Colonic mucosa (tissue), 4 donors: ENCODE results near the gene CDH16. TPM values are rescaled to one million over a fixed set of nuclear protein-coding genes. Genes with fewer than 3 reads are reported as not detected.
"Not testable (repeated sequence)": the region's sequence is repeated elsewhere in the genome, so short reads cannot be mapped to it uniquely, and the experiment has no call there.

Source experiments
- DNase-seq: peaks from one replicate; pipeline ENCODE4 v3.0.0-alpha.2; 2020
- H3K27ac ChIP-seq: fragments of 200-600 bp; one replicate; pipeline ENCODE4 v1.8.0; 2021
- H3K27me3 ChIP-seq: fragments of 200-600 bp; one replicate; pipeline ENCODE4 v1.8.0; 2021
- H3K36me3 ChIP-seq: fragments of 200-600 bp; one replicate; pipeline ENCODE4 v1.8.0; 2021
- H3K4me1 ChIP-seq: fragments of 200-600 bp; one replicate; pipeline ENCODE4 v1.8.0; 2021; ENCODE audit warnings: mild to moderate bottlenecking
- H3K4me3 ChIP-seq: fragments of 200-600 bp; one replicate; pipeline ENCODE4 v1.8.0; 2021
- H3K9ac ChIP-seq, 2 donors: one replicate each; pipeline ENCODE4 v1.7.0; 2013; ENCODE audit warnings: control low read depth in 2 of 2, low read depth in 2 of 2, low read length in 2 of 2
- H3K9me3 ChIP-seq: fragments of 200-600 bp; one replicate; pipeline ENCODE4 v1.8.0; 2021
- CTCF ChIP-seq: fragments of 200-600 bp; IDR thresholded peaks from one replicate; pipeline ENCODE4 v1.8.0; 2022; ENCODE audit warnings: antibody characterized with exemption, mild to moderate bottlenecking
- intact Hi-C: fragments of 100-400 bp; cut with DNase I; formaldehyde crosslinking; loops from one replicate; pipeline ENCODE4 v1.14.1; 2022
- total RNA-seq, 2 donors: library from RNA; stranded (reverse); fragmentation: NEBNext Ultra II Directional in 1 of 2; extraction: Animal tissue kit (Norgen Biotek cat#: 25700) in 1 of 2; gene quantifications; one replicate each; pipeline ENCODE4 v1.2.1, GENCODE V29; 2021
- donor health status: healthy.
- donor health status: DM: no; HTN: no; CAD: no.
- donor health status: DM: no; HTN: no; CAD: no.

CDH16 gene
- total RNA-seq, 2 donors from 2014 or later, result 0.72 to 1.8 TPM

GRCh38 chr16:66871840-66872239 is 46.8 kb downstream of the CDH16 start:
- intact Hi-C loops, result no loop called here
- Histone ChIP-seq H3K27me3 (no peaks in the 10 kb centered on the region), H3K4me3 (no peak overlapping the region), H3K9ac (no peak overlapping the region), H3K27ac (peak overlapping the region; percentile 81), H3K4me1 (peaks cover 5% of the 10 kb centered on the region), H3K9me3 (no peaks in the 10 kb centered on the region), H3K36me3 (no peaks in the 10 kb centered on the region)
- peak; percentile 88 for DNase-seq
- TF ChIP-seq CTCF, result no peak

- H3K4me1 ChIP-seq, H3K4me3 ChIP-seq, H3K36me3 ChIP-seq, intact Hi-C loops, H3K9ac ChIP-seq, H3K27me3 ChIP-seq, H3K9me3 ChIP-seq: not testable (repeated sequence)
- peak overlapping the region; percentile 81 for H3K27ac ChIP-seq
- peak; percentile 45 for DNase-seq
These were observed 47.3 kb downstream of the CDH16 start for GRCh38 chr16:66871363-66871762.

GRCh38 chr16:66869424-66869823 is 49.3 kb downstream of the CDH16 start:
- no peaks in the 10 kb centered on the region for H3K36me3 ChIP-seq
- H3K9ac ChIP-seq, result no peak overlapping the region
- no peak overlapping the region for H3K27ac ChIP-seq
- TF ChIP-seq CTCF, result no peak
- H3K4me3 ChIP-seq, result no peak overlapping the region
- peaks cover 5% of the 10 kb centered on the region for H3K4me1 ChIP-seq
- H3K27me3 ChIP-seq, result no peaks in the 10 kb centered on the region
- DNase-seq, result no peak
- intact Hi-C loops, result loop anchor here (2.0 to 5.0 kb wide), 3 partner anchors 37 to 262 kb away; no protein-coding TSS in a partner anchor
- H3K9me3 ChIP-seq, result no peaks in the 10 kb centered on the region

- Histone ChIP-seq H3K27ac (no peak overlapping the region), H3K36me3 (no peaks in the 10 kb centered on the region), H3K4me3 (no peak overlapping the region), H3K4me1 (no peaks in the 10 kb centered on the region), H3K27me3 (no peaks in the 10 kb centered on the region), H3K9ac (no peak overlapping the region), H3K9me3 (no peaks in the 10 kb centered on the region)
- no peak for DNase-seq
- TF ChIP-seq CTCF, result no peak
- intact Hi-C loops, result no loop called here
These were observed 55.0 kb downstream of the CDH16 start for GRCh38 chr16:66863707-66864106.

- no peak for TF ChIP-seq CTCF
- intact Hi-C loops, result no loop called here
- no peaks in the 10 kb centered on the region for H3K36me3 ChIP-seq
- no peak overlapping the region for H3K9ac ChIP-seq
- no peaks in the 10 kb centered on the region for H3K9me3 ChIP-seq
- H3K27ac ChIP-seq, result no peak overlapping the region
- no peaks in the 10 kb centered on the region for H3K27me3 ChIP-seq
- DNase-seq, result no peak
- H3K4me3 ChIP-seq, result no peak overlapping the region
- no peaks in the 10 kb centered on the region for H3K4me1 ChIP-seq
These were observed 56.6 kb downstream of the CDH16 start for GRCh38 chr16:66862023-66862520.

- Histone ChIP-seq H3K27ac (no peak overlapping the region), H3K9me3 (no peaks in the 10 kb centered on the region), H3K4me3 (no peak overlapping the region), H3K9ac (no peak overlapping the region), H3K36me3 (no peaks in the 10 kb centered on the region), H3K4me1 (no peaks in the 10 kb centered on the region), H3K27me3 (no peaks in the 10 kb centered on the region)
- intact Hi-C loops, result loop anchor here (10.0 kb wide), 1 partner anchor 455 kb away; no protein-coding TSS in a partner anchor
- no peak for TF ChIP-seq CTCF
- DNase-seq, result no peak
These were observed 59.2 kb downstream of the CDH16 start for GRCh38 chr16:66859397-66860068.
